Measurements from ENCODE around the gene TGDS.

Gene TGDS

DNA sequence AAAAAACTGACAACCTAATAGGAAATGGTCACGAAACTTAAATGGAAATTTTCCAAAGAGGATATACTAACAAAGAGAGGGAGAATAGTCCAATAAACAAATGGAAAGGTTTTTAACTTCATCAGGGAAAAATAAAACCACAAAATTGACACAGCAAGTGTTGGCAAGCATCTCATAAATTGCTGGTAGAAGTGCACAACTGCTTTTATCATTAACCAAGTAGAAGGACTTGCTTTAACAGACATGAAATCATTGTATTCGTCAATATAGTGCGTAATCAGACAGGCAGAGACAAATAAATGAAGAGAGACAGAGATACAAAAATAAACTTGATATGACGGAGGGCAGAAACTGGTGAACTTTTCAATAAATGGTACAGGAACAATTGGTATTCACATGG lies 7.4 kb downstream of the TGDS start:
- ATAC-seq (ENCODE audit: low read depth) = no peak

DNA sequence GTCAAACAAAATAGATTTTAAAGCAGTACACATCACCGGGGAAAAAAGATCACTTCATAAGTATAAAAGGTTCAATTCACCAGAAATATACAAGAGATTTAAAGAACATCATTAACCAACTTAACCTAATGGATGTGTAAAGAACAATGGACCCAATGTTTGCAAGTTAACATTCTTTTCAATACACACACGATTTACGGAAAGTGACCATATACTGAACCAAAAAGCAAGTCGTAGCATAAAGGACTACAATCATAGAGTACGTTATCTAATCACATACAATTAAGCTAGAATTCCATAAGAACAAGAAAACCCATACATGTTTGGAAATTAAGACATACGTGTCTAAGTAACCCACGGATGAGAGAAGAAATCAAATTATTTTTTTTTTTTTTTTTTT lies 9.6 kb downstream of the TGDS start:
- no peak for TF ChIP-seq CTCF (IDR thresholded peaks at IDR 0.05; ENCODE audit: poor library complexity, severe bottlenecking)
- peaks cover 77% of the 10 kb centered on the region for H3K36me3 ChIP-seq (ENCODE audit: low read depth)
- H3K9me3 ChIP-seq (ENCODE audit: severe bottlenecking) = no peaks in the 10 kb centered on the region
- no peaks in the 10 kb centered on the region for H3K27me3 ChIP-seq (ENCODE audit: insufficient read depth, poor library complexity, severe bottlenecking)
- no peak overlapping the region for H3K4me3 ChIP-seq (ENCODE audit: severe bottlenecking)
- H3K27ac ChIP-seq (ENCODE audit: poor library complexity, severe bottlenecking) = no peak overlapping the region
- ATAC-seq (ENCODE audit: low read depth) (no peak), DNase-seq (ENCODE audit: low spot score) (no peak)
- peaks cover 4% of the 10 kb centered on the region for H3K4me1 ChIP-seq (ENCODE audit: insufficient read depth, poor library complexity, severe bottlenecking)

More for the DNA sequence above, 7.4 kb downstream of the TGDS start:
- peaks cover 5% of the 10 kb centered on the region for H3K4me1 ChIP-seq (ENCODE audit: insufficient read depth, poor library complexity, severe bottlenecking)
- H3K27ac ChIP-seq (ENCODE audit: poor library complexity, severe bottlenecking) = no peak overlapping the region
- no peak for DNase-seq (ENCODE audit: low spot score)
- H3K4me3 ChIP-seq (ENCODE audit: severe bottlenecking) = no peak overlapping the region
- H3K9me3 ChIP-seq (ENCODE audit: severe bottlenecking) = no peaks in the 10 kb centered on the region
- H3K27me3 ChIP-seq (ENCODE audit: insufficient read depth, poor library complexity, severe bottlenecking) = no peaks in the 10 kb centered on the region
- TF ChIP-seq CTCF (IDR thresholded peaks at IDR 0.05; ENCODE audit: poor library complexity, severe bottlenecking) = no peak
- H3K36me3 ChIP-seq (ENCODE audit: low read depth) = peaks cover 77% of the 10 kb centered on the region

DNA sequence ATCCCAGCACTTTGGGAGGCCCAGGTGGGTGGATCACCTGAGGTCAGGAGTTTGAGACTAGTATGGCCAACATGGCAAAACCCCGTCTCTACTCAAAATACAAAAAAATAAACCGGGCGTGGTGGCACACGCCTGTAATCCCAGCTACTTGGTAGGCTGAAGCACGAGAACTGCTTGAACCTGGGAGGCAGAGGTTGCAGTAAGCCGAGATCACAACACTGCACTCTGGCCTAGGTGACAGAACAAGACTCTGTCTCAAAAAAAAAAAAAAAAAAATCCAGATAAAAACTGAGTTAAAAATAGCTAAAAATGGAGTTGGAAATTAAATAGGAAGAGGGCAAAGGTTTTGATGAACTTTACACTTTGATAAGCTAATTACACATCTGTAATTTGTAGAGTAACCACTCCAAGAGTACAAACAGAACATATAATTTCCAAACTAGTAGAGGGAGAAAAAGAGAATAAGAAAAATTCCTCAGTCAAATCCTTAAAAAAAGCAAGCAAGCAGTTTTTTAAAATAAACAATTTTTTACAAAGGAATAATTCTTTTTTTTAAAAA lies 10.3 kb downstream of the TGDS start:
- no peak overlapping the region for H3K4me3 ChIP-seq (ENCODE audit: severe bottlenecking)
- no peaks in the 10 kb centered on the region for H3K27me3 ChIP-seq (ENCODE audit: insufficient read depth, poor library complexity, severe bottlenecking)
- no peaks in the 10 kb centered on the region for H3K9me3 ChIP-seq (ENCODE audit: severe bottlenecking)
- no peak for DNase-seq (ENCODE audit: low spot score)
- no peak for ATAC-seq (ENCODE audit: low read depth)
- TF ChIP-seq CTCF (IDR thresholded peaks at IDR 0.05; ENCODE audit: poor library complexity, severe bottlenecking) = no peak
- H3K36me3 ChIP-seq (ENCODE audit: low read depth) = peaks cover 77% of the 10 kb centered on the region
- no peak overlapping the region for H3K27ac ChIP-seq (ENCODE audit: poor library complexity, severe bottlenecking)
- peaks cover 4% of the 10 kb centered on the region for H3K4me1 ChIP-seq (ENCODE audit: insufficient read depth, poor library complexity, severe bottlenecking)

DNA sequence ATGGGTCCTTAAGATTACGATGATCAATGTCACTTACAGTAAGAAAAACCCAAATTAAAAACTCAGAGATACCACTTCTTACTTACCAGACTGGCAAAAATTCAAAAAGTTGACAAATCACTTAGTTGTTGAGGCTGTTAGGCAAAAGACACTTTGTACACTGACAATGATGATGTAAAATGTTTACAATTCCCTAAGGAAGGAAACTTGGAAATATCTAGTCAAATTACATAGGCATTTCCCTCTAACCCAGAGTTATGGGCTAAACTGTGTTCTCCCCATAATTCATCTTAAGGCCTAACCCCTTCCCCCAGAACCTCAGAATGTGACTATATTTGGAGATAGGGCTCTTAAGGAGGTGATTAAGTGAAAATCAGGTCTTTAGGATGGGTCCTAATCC lies 12.0 kb downstream of the TGDS start:
- H3K36me3 ChIP-seq (ENCODE audit: low read depth) = peaks cover 83% of the 10 kb centered on the region

More for the DNA sequence above, 12.0 kb downstream of the TGDS start:
- Histone ChIP-seq H3K27me3 (ENCODE audit: insufficient read depth, poor library complexity, severe bottlenecking) (no peaks in the 10 kb centered on the region), H3K4me1 (ENCODE audit: insufficient read depth, poor library complexity, severe bottlenecking) (peaks cover 4% of the 10 kb centered on the region), H3K27ac (ENCODE audit: poor library complexity, severe bottlenecking) (no peak overlapping the region), H3K9me3 (ENCODE audit: severe bottlenecking) (no peaks in the 10 kb centered on the region), H3K4me3 (ENCODE audit: severe bottlenecking) (no peak overlapping the region)
- TF ChIP-seq CTCF (IDR thresholded peaks at IDR 0.05; ENCODE audit: poor library complexity, severe bottlenecking) = no peak
- no peak for DNase-seq (ENCODE audit: low spot score)
- ATAC-seq (ENCODE audit: low read depth) = no peak
